WERI-Rb-1 (cell line): ENCODE results near the gene TMEM229B.

Experiments used
- DNase-seq: peaks from one replicate; pipeline ENCODE4 v3.0.0-alpha.2; 2020
- H3K27ac ChIP-seq: fragments of 250-450 bp; sonication (Bioruptor Pico); 2 replicates; pipeline ENCODE4 v1.5.1; 2020; ENCODE audit warnings: mild to moderate bottlenecking, moderate library complexity
- H3K27me3 ChIP-seq: fragments of 250-450 bp; sonication (Bioruptor Pico); 2 replicates; pipeline ENCODE4 v1.5.1; 2021; ENCODE audit warnings: mild to moderate bottlenecking, low read depth, moderate library complexity; ENCODE audit not compliant: insufficient read depth, severe bottlenecking
- H3K36me3 ChIP-seq: fragments of 250-450 bp; sonication (Bioruptor Pico); 2 replicates; pipeline ENCODE4 v1.5.1; 2020; ENCODE audit warnings: mild to moderate bottlenecking, moderate library complexity
- H3K4me3 ChIP-seq: 2 replicates; pipeline ENCODE4 v1.5.1; 2011; ENCODE audit warnings: low read depth, mild to moderate bottlenecking, control low read depth, low read length
- H3K9me3 ChIP-seq: fragments of 250-450 bp; sonication (Bioruptor Pico); 2 replicates; pipeline ENCODE4 v1.5.1; 2021; ENCODE audit warnings: mild to moderate bottlenecking, moderate library complexity; ENCODE audit not compliant: severe bottlenecking
- CTCF ChIP-seq: IDR thresholded peaks from 2 replicates; pipeline ENCODE4 v1.5.1; 2011; ENCODE audit warnings: low read depth, mild to moderate bottlenecking, control low read depth, inconsistent platforms, low read length

The TMEM229B gene

GRCh38 chr14:67449096-67449495 is 39.4 kb downstream of the TMEM229B start:
- TF ChIP-seq CTCF = no peak
- Histone ChIP-seq H3K4me3 (no peak overlapping the region), H3K27me3 (no peaks in the 10 kb centered on the region), H3K36me3 (no peaks in the 10 kb centered on the region), H3K27ac (no peak overlapping the region), H3K9me3 (peaks cover 7% of the 10 kb centered on the region)
- DNase-seq = no peak

- H3K36me3 ChIP-seq = no peaks in the 10 kb centered on the region
- no peaks in the 10 kb centered on the region for H3K27me3 ChIP-seq
- peaks cover 7% of the 10 kb centered on the region for H3K9me3 ChIP-seq
- H3K4me3 ChIP-seq = no peak overlapping the region
- H3K27ac ChIP-seq = no peak overlapping the region
- no peak for TF ChIP-seq CTCF
- DNase-seq = no peak
These were observed 41.5 kb downstream of the TMEM229B start for GRCh38 chr14:67447033-67447381.

DNA sequence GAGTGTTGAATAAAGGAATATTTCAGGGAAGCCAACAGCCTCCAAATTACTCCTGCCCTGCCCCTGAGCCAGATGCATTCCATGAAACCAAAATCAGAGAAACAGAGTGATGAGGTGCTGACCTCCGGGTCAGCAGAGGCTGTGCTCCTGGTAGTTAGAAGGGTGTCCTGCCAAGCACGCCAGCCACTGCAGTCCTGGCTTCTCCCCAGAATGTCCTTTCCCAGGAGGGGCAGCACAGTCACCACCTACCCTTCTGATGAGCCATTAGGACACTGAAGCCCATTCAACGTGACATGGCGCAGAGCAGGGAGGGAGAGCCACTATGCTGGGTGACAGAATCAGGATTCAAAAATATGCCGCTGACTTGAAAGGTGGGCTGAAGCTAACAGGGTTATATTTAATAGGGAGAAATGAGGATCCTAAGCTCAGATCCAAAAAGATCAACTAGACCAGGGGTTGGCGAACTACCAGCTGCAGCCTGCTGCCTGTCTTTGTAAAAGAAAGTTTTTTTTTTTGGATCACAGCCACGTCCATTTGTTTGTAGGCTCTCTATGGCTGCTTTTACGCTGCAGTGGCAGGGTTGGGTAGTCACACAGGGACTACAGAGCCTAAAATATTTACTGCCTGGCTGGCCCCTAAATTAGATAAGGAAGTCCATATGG is 42.0 kb downstream of the TMEM229B start:
- Histone ChIP-seq H3K9me3 (peaks cover 7% of the 10 kb centered on the region), H3K4me3 (no peak overlapping the region), H3K36me3 (no peaks in the 10 kb centered on the region), H3K27me3 (no peaks in the 10 kb centered on the region), H3K27ac (no peak overlapping the region)
- no peak for TF ChIP-seq CTCF
- no peak for DNase-seq

DNA sequence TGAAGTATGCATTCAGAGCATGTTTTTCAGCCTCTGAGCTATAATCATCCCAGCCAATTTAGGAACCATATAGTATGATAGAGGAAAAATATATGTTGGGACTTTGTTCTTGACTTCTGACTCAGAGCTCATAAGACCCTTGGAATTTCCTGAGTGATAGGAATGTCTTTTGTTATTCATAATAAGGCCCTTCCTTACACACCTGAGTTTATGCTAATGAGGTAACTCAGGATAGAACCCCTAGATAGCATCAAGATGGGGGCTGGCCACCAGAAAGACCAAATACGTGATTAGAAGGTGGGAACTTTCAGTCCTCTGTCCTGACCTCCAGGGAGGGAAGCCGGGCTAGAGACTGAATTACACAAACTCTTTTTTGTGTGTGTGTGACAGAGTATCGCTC is 44.1 kb downstream of the TMEM229B start:
- H3K36me3 ChIP-seq = no peaks in the 10 kb centered on the region
- DNase-seq = no peak
- no peaks in the 10 kb centered on the region for H3K9me3 ChIP-seq
- H3K27ac ChIP-seq = no peak overlapping the region
- H3K27me3 ChIP-seq = no peaks in the 10 kb centered on the region
- TF ChIP-seq CTCF = no peak
- H3K4me3 ChIP-seq = no peak overlapping the region

DNA sequence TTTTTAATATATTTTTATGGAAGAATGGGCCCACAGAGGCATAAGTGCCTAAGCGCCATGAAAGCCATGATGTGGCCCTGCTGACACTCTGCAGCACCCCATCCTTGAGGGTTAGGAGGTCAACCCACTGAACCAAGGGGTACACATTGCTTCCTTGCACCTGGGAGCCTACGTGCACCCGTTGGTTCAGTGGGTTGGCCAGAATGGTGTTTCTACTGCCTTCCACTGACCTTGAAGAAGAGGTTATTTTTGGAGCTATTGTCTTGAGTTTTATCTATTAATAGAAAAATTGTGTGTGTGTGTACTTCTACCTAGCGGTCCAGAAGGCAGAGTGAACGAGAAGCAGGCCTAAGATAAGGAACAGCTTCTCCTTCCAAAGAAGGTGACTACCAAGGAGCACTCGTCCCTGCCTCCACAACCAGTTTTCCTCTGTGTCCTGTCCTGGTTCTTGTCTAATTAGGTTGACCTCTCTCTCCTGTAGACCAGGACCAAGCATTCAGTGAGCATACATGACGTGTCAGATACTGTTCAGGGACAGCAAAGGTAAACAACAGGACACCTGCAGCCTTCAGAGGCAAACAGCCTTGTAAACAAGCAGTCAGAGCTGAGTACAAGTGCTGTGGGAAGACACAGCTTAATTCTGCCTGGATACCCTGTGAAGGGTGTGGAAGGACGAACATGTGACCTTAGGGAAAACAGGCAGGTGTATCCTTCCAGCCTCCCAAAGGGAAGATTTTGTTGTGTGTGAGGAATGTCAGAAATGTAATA is 46.2 kb downstream of the TMEM229B start:
- H3K9me3 ChIP-seq = no peaks in the 10 kb centered on the region
- no peaks in the 10 kb centered on the region for H3K27me3 ChIP-seq
- H3K4me3 ChIP-seq = no peak overlapping the region
- H3K36me3 ChIP-seq = no peaks in the 10 kb centered on the region
- H3K27ac ChIP-seq = no peak overlapping the region
- DNase-seq = no peak
- TF ChIP-seq CTCF = no peak
